ENCODE results near the gene NCKAP5. TPM values are rescaled to one million over a fixed set of nuclear protein-coding genes. Genes with fewer than 3 reads are reported as not detected.

Gene NCKAP5
- total RNA-seq, 2 donors from 2014 or later = 0.78 to 2.6 TPM

- Histone ChIP-seq H3K9me3 (no peaks in the 10 kb centered on the region), H3K27me3 (no peaks in the 10 kb centered on the region), H3K36me3 (replicated peaks in 1 of 2; ENCODE audit: insufficient read depth in 1 of 2, low read depth in 2 of 2) (no peaks in the 10 kb centered on the region), H3K27ac (peak overlapping the region in 1 of 4 donors; percentile 29), H3K4me1 (peaks cover 11% of the 10 kb centered on the region), H3K4me3 (no peak overlapping the region)
- 78 to 87% methylated on average over 2 of the region's 2 CpGs for WGBS, 2 donors
- TF ChIP-seq CTCF (IDR thresholded peaks at IDR 0.05) (no peak), POLR2A (IDR thresholded peaks at IDR 0.05) (no peak)
- ATAC-seq = no peak
- intact Hi-C loops (cut with DNase I) = no loop called here
- DNase-seq = no peak
Measured at GRCh38 chr2:133425612-133426011, 142.7 kb downstream of the NCKAP5 start.

- intact Hi-C loops (cut with DNase I) = no loop called here
Measured at GRCh38 chr2:133424876-133425275, 143.4 kb downstream of the NCKAP5 start.

GRCh38 chr2:133422931-133423351 is 145.3 kb downstream of the NCKAP5 start:
- TF ChIP-seq POLR2A (IDR thresholded peaks at IDR 0.05) (no peak), CTCF (IDR thresholded peaks at IDR 0.05) (no peak)
- intact Hi-C loops (cut with DNase I) = no loop called here
- no peaks in the 10 kb centered on the region for H3K9me3 ChIP-seq
- WGBS, 2 donors = 27 to 30% methylated on average over 5 of the region's 5 CpGs
- ATAC-seq (no peak), DNase-seq (no peak)
- peaks cover 11% of the 10 kb centered on the region for H3K4me1 ChIP-seq
- no peak overlapping the region for H3K4me3 ChIP-seq
- no peaks in the 10 kb centered on the region for H3K36me3 ChIP-seq (replicated peaks in 1 of 2; ENCODE audit: insufficient read depth in 1 of 2, low read depth in 2 of 2)
- H3K27me3 ChIP-seq = no peaks in the 10 kb centered on the region
- no peak overlapping the region for H3K27ac ChIP-seq

More at GRCh38 chr2:133424876-133425275, 143.4 kb downstream of the NCKAP5 start:
- WGBS, 2 donors = 60 to 81% methylated on average over 2 of the region's 2 CpGs
- peaks cover 11% of the 10 kb centered on the region for H3K4me1 ChIP-seq
- no peaks in the 10 kb centered on the region for H3K36me3 ChIP-seq (replicated peaks in 1 of 2; ENCODE audit: insufficient read depth in 1 of 2, low read depth in 2 of 2)
- DNase-seq (peak in 2 of 4 donors; percentile 29 to 42), ATAC-seq (peak; percentile 81)
- no peaks in the 10 kb centered on the region for H3K27me3 ChIP-seq
- no peaks in the 10 kb centered on the region for H3K9me3 ChIP-seq
- no peak overlapping the region for H3K4me3 ChIP-seq
- peak overlapping the region in 2 of 4 donors; percentile 29 for H3K27ac ChIP-seq
- no peak for TF ChIP-seq POLR2A (IDR thresholded peaks at IDR 0.05)
- TF ChIP-seq CTCF (IDR thresholded peaks at IDR 0.05) = no peak

- H3K36me3 ChIP-seq (replicated peaks in 1 of 2; ENCODE audit: insufficient read depth in 1 of 2, low read depth in 2 of 2) = no peaks in the 10 kb centered on the region
- H3K27ac ChIP-seq = peak overlapping the region in 3 of 4 donors; percentile 40 to 54 (median 47)
- H3K9me3 ChIP-seq = no peaks in the 10 kb centered on the region
- TF ChIP-seq POLR2A (IDR thresholded peaks at IDR 0.05) (no peak), CTCF (IDR thresholded peaks at IDR 0.05) (peak in 2 of 7 experiments; percentile 11 to 12)
- peaks cover 11% of the 10 kb centered on the region for H3K4me1 ChIP-seq
- 8 to 24% methylated on average over 4 of the region's 4 CpGs for WGBS, 2 donors
- DNase-seq (peak in 3 of 4 donors; percentile 11 to 39 (median 34)), ATAC-seq (peak; percentile 83)
- H3K27me3 ChIP-seq = no peaks in the 10 kb centered on the region
- no peak overlapping the region for H3K4me3 ChIP-seq
- intact Hi-C loops (cut with DNase I) = no loop called here
Measured at GRCh38 chr2:133421516-133422324, 146.5 kb downstream of the NCKAP5 start.
